DOHH2 (cell line): ENCODE results near the gene LRMDA.

Experiments used
- H3F3A ChIP-seq: fragments of 200-600 bp; sonication (generic), shearing (Covaris generic); 2 replicates; pipeline ENCODE4 v1.6.0; 2016; ENCODE audit warnings: antibody characterized with exemption, mild to moderate bottlenecking; ENCODE audit not compliant: control insufficient read depth, insufficient read depth
- H3K27ac ChIP-seq: fragments of 200-600 bp; sonication (generic); 2 replicates; pipeline ENCODE4 v1.5.1; 2014; ENCODE audit warnings: low read depth, mild to moderate bottlenecking, low read length, moderate library complexity
- H3K27me3 ChIP-seq: fragments of 200-600 bp; sonication (generic); 2 replicates; pipeline ENCODE4 v1.6.1; 2014; ENCODE audit warnings: mild to moderate bottlenecking, low read length, mixed read lengths; ENCODE audit not compliant: control insufficient read depth
- H3K36me3 ChIP-seq: fragments of 200-600 bp; sonication (generic); 2 replicates; pipeline ENCODE4 v1.6.1; 2014; ENCODE audit warnings: mild to moderate bottlenecking, low read length, moderate library complexity, mixed read lengths; ENCODE audit not compliant: control insufficient read depth
- H3K4me1 ChIP-seq: fragments of 200-600 bp; sonication (generic); 2 replicates; pipeline ENCODE4 v1.6.1; 2014; ENCODE audit warnings: mild to moderate bottlenecking, low read length, mixed read lengths; ENCODE audit not compliant: control insufficient read depth
- H3K4me2 ChIP-seq: fragments of 200-600 bp; sonication (generic); 2 replicates; pipeline ENCODE4 v1.6.0; 2014; ENCODE audit warnings: mild to moderate bottlenecking, low read length, moderate library complexity
- H3K4me3 ChIP-seq: fragments of 200-600 bp; sonication (generic); 2 replicates; pipeline ENCODE4 v1.5.1; 2014; ENCODE audit warnings: mild to moderate bottlenecking, low read length, mixed read lengths
- H3K79me2 ChIP-seq: fragments of 200-600 bp; sonication (generic); 2 replicates; pipeline ENCODE4 v1.6.1; 2014; ENCODE audit warnings: mild to moderate bottlenecking, low read length, mixed read lengths; ENCODE audit not compliant: control insufficient read depth
- H3K9me2 ChIP-seq: fragments of 200-600 bp; sonication (generic); replicated peaks from 2 replicates; pipeline ENCODE4 v1.6.1; 2014; ENCODE audit warnings: mild to moderate bottlenecking, low read length, mixed read lengths; ENCODE audit not compliant: control insufficient read depth
- H3K9me3 ChIP-seq: fragments of 200-600 bp; sonication (generic); 2 replicates; pipeline ENCODE4 v1.6.1; 2014; ENCODE audit warnings: antibody characterized with exemption, low read length, mixed read lengths; ENCODE audit not compliant: control insufficient read depth, insufficient read depth
- H4K20me1 ChIP-seq: fragments of 200-600 bp; sonication (generic); 2 replicates; pipeline ENCODE4 v1.6.0; 2014; ENCODE audit warnings: low read depth, mild to moderate bottlenecking, antibody characterized with exemption, low read length, moderate library complexity; ENCODE audit not compliant: control insufficient read depth, insufficient read depth
- EZH2phosphoT487 ChIP-seq: fragments of 200-600 bp; sonication (generic); IDR thresholded peaks from 2 replicates; pipeline ENCODE4 v1.6.1; 2017; ENCODE audit warnings: borderline replicate concordance, mild to moderate bottlenecking, antibody characterized with exemption, low read length, moderate library complexity, mixed read lengths
- TF ChIP-seq, protein P1 (sequence below): fragments of 200-600 bp; sonication (generic); IDR thresholded peaks from one replicate; pipeline ENCODE4 v1.5.1; 2014; ENCODE audit warnings: antibody characterized with exemption, mild to moderate bottlenecking, low read depth, low read length; ENCODE audit not compliant: poor library complexity, severe bottlenecking

Gene LRMDA

DNA sequence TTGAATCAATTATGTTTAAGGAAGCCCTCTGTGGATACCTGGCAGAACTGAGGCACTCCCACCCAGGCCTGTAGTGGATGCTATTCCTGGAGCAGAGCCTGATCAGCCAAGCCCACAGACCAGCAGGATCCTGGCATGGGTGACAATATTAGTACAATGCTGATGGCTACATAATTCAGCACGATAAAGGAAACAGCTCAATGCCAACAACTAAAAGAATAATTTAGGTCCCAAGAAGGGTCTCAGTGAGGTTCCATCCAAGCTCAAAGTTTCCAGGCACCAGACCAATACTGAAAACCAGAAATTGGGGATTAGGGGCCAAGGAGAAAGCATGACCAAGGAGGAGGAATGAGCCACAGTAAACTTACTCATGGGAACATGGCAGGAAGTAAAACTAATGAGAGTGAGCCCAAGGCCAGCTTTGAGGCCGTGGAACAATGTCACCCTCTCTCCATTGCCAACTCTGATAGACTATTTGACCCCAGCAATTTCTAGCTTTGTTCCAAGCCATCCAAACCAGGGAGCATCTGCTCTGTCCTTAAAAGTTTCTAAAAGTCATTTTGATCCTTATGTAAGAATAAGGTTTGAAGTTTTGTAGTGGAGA is 1123.7 kb downstream of the LRMDA start:
- Histone ChIP-seq H3K36me3 (no peaks in the 10 kb centered on the region), H3K9me3 (no peaks in the 10 kb centered on the region), H3K4me1 (no peaks in the 10 kb centered on the region), H3K4me2 (no peak overlapping the region), H3K4me3 (no peak overlapping the region), H4K20me1 (no peaks in the 10 kb centered on the region), H3K9me2 (no peaks in the 10 kb centered on the region), H3K27ac (no peak overlapping the region), H3F3A (no peaks in the 10 kb centered on the region), H3K27me3 (no peaks in the 10 kb centered on the region), H3K79me2 (no peaks in the 10 kb centered on the region)
- TF ChIP-seq, protein P1, sequence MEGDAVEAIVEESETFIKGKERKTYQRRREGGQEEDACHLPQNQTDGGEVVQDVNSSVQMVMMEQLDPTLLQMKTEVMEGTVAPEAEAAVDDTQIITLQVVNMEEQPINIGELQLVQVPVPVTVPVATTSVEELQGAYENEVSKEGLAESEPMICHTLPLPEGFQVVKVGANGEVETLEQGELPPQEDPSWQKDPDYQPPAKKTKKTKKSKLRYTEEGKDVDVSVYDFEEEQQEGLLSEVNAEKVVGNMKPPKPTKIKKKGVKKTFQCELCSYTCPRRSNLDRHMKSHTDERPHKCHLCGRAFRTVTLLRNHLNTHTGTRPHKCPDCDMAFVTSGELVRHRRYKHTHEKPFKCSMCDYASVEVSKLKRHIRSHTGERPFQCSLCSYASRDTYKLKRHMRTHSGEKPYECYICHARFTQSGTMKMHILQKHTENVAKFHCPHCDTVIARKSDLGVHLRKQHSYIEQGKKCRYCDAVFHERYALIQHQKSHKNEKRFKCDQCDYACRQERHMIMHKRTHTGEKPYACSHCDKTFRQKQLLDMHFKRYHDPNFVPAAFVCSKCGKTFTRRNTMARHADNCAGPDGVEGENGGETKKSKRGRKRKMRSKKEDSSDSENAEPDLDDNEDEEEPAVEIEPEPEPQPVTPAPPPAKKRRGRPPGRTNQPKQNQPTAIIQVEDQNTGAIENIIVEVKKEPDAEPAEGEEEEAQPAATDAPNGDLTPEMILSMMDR, result no peak
- no peak for TF ChIP-seq EZH2phosphoT487

DNA sequence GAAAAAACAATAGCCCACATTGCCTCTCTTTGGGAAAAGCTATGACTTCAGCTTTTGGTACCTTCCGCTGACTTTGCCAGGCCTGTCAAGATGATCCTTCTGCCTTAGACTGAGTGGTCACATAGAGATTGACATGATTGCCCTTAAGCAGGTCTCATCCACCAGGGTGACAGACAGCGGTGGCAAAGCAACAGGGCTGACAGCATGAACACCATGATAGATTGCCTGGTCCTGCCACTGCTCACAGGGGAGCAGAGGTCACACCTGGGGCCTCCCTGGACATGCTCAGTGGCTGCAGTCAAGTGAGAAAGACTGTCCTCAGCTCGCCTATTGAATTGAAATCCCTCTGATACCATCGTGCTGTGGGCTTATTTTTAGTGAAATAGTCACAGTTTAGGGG is 1125.9 kb downstream of the LRMDA start:
- Histone ChIP-seq H4K20me1 (no peaks in the 10 kb centered on the region), H3K27me3 (no peaks in the 10 kb centered on the region), H3K9me2 (no peaks in the 10 kb centered on the region), H3F3A (no peaks in the 10 kb centered on the region), H3K9me3 (no peaks in the 10 kb centered on the region), H3K4me1 (no peaks in the 10 kb centered on the region), H3K4me3 (no peak overlapping the region), H3K4me2 (no peak overlapping the region), H3K79me2 (no peaks in the 10 kb centered on the region), H3K27ac (no peak overlapping the region), H3K36me3 (no peaks in the 10 kb centered on the region)
- TF ChIP-seq, protein P1, result no peak
- no peak for TF ChIP-seq EZH2phosphoT487

- no peaks in the 10 kb centered on the region for H3K27me3 ChIP-seq
- H4K20me1 ChIP-seq, result no peaks in the 10 kb centered on the region
- H3K4me1 ChIP-seq, result no peaks in the 10 kb centered on the region
- H3F3A ChIP-seq, result no peaks in the 10 kb centered on the region
- no peaks in the 10 kb centered on the region for H3K36me3 ChIP-seq
- H3K9me2 ChIP-seq, result no peaks in the 10 kb centered on the region
- no peak overlapping the region for H3K27ac ChIP-seq
- no peak overlapping the region for H3K4me3 ChIP-seq
- TF ChIP-seq EZH2phosphoT487, result no peak
- TF ChIP-seq, protein P1, result no peak
- H3K79me2 ChIP-seq, result no peaks in the 10 kb centered on the region
- H3K4me2 ChIP-seq, result no peak overlapping the region
- H3K9me3 ChIP-seq, result no peaks in the 10 kb centered on the region
These were observed 1127.2 kb downstream of the LRMDA start for GRCh38 chr10:76558586-76558985.
